ENCODE data around the gene KIF7. TPM values are rescaled to one million over a fixed set of nuclear protein-coding genes. Genes with fewer than 3 reads are reported as not detected.

The KIF7 gene
- total RNA-seq, 4 donors from 2014 or later = 6.2 to 12.6 (median 7.7) TPM

GRCh38 chr15:89669941-89670340, 14.7 kb upstream of the KIF7 start:
- DNase-seq (ENCODE audit: low spot score) (no peak), ATAC-seq (ENCODE audit: low FRiP score) (no peak)
- no peak for TF ChIP-seq CTCF (IDR thresholded peaks at IDR 0.05)

GRCh38 chr15:89669309-89669865, 14.1 kb upstream of the KIF7 start:
- TF ChIP-seq CTCF (IDR thresholded peaks at IDR 0.05) = no peak
- no peak for ATAC-seq (ENCODE audit: low FRiP score)

GRCh38 chr15:89668171-89668570, 12.9 kb upstream of the KIF7 start:
- no peak for ATAC-seq (ENCODE audit: low FRiP score)
- no peak for TF ChIP-seq CTCF (IDR thresholded peaks at IDR 0.05)
- no peak for DNase-seq (ENCODE audit: low spot score)

More at GRCh38 chr15:89669309-89669865, 14.1 kb upstream of the KIF7 start:
- DNase-seq (ENCODE audit: low spot score) = no peak

GRCh38 chr15:89667706-89667960, 12.4 kb upstream of the KIF7 start:
- DNase-seq (ENCODE audit: low spot score) (no peak), ATAC-seq (ENCODE audit: low FRiP score) (no peak)
- TF ChIP-seq CTCF (IDR thresholded peaks at IDR 0.05) = no peak

- ATAC-seq (ENCODE audit: low FRiP score) (no peak), DNase-seq (ENCODE audit: low spot score) (no peak)
- TF ChIP-seq CTCF (IDR thresholded peaks at IDR 0.05) = no peak
Observed at GRCh38 chr15:89666858-89667705, 11.8 kb upstream of the KIF7 start.

- DNase-seq (ENCODE audit: low spot score) = no peak
- ATAC-seq (ENCODE audit: low FRiP score) = no peak
- TF ChIP-seq CTCF (IDR thresholded peaks at IDR 0.05) = no peak
Observed at GRCh38 chr15:89666184-89666857, 11.1 kb upstream of the KIF7 start.
